HFF-Myc (cell line): Measurements from ENCODE around the gene ECT2L.

ENCODE experiments used
- DNase-seq: peaks from one replicate; pipeline ENCODE4 v3.0.0-alpha.2; 2011; ENCODE audit warnings: low read depth; ENCODE audit errors: extremely low read depth
- H3K4me3 ChIP-seq: replicated peaks from 2 replicates; pipeline ENCODE4 v1.5.1; 2011; ENCODE audit warnings: low read depth, mild to moderate bottlenecking, control low read depth, low read length
- TF ChIP-seq, protein P1 (sequence below): IDR thresholded peaks from 2 replicates; pipeline ENCODE4 v1.5.1; 2012; ENCODE audit warnings: mild to moderate bottlenecking, low read depth, low read length, control low read depth; ENCODE audit errors: missing control alignments

Gene ECT2L

DNA sequence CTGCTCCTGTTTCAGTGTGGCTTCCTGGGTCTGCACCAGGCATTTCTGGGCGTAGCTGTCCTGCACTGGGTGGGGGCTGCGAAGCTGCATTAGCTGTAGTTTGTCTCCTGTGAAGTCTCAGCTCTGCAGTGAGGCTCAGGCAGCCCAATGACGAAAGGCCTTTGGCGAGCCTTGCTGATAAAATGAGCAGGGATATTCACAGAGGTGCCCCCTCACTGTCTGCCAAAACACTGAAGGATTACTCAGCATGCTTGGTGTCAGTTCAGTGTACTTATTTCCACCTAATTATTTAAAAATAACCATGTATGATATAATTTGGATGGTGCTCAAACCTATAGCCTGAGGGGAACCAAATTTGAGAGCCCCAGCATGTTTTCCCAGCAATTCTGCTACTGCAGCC lies 73.5 kb downstream of the ECT2L start:
- no peak overlapping the region for H3K4me3 ChIP-seq
- no peak for DNase-seq
- TF ChIP-seq, protein P1, sequence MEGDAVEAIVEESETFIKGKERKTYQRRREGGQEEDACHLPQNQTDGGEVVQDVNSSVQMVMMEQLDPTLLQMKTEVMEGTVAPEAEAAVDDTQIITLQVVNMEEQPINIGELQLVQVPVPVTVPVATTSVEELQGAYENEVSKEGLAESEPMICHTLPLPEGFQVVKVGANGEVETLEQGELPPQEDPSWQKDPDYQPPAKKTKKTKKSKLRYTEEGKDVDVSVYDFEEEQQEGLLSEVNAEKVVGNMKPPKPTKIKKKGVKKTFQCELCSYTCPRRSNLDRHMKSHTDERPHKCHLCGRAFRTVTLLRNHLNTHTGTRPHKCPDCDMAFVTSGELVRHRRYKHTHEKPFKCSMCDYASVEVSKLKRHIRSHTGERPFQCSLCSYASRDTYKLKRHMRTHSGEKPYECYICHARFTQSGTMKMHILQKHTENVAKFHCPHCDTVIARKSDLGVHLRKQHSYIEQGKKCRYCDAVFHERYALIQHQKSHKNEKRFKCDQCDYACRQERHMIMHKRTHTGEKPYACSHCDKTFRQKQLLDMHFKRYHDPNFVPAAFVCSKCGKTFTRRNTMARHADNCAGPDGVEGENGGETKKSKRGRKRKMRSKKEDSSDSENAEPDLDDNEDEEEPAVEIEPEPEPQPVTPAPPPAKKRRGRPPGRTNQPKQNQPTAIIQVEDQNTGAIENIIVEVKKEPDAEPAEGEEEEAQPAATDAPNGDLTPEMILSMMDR = no peak

DNA sequence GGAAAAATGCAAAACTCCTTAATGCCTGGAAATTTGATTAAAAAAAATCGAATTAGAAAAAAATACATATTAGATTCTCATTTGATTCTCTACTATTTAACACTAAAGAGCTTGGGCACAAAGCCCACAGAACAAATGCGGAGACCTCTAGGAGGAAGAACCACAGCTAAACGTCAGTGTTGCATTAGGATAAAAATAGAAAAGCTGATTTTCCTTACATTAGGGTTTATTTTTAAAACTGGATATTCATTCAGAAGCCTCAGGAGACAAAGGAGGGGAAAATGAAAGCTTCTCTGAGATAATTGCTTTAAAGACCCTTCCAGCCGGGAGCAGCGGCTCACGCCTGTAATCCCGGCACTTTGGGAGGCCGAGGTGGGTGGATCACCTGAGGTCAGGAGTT lies 77.3 kb downstream of the ECT2L start:
- DNase-seq = no peak
- H3K4me3 ChIP-seq = no peak overlapping the region
- TF ChIP-seq, protein P1 = no peak

DNA sequence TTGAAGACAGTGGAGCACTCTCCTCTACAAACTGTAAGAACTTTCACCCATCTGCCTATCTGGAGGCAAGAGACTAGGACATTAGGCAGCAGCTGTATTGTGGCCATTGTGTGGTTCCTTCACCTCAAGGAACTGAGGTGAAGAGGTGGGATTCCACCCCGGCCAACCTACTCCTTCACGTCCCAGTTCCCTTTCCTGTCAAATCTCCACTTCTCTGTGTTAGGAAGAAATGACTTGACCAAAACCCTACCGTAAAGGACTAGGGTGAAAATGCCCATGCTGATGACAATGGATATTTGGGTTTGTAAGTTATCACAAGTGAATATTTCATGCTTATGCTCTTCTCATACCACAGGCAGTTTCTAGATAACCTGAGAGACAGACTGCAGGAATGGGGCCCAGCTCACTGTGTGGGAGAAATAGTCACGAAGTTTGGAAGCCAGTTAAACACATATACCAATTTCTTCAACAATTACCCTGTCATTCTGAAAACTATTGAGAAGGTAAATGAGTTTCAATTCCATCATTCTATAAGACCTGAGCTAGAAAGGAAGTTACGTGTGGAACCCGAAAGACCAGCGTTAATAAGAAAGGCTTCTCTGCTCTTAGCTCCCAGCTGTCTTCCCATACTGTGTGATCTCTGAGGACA lies 86.6 kb downstream of the ECT2L start:
- no peak overlapping the region for H3K4me3 ChIP-seq
- DNase-seq = no peak
- TF ChIP-seq, protein P1 = no peak

DNA sequence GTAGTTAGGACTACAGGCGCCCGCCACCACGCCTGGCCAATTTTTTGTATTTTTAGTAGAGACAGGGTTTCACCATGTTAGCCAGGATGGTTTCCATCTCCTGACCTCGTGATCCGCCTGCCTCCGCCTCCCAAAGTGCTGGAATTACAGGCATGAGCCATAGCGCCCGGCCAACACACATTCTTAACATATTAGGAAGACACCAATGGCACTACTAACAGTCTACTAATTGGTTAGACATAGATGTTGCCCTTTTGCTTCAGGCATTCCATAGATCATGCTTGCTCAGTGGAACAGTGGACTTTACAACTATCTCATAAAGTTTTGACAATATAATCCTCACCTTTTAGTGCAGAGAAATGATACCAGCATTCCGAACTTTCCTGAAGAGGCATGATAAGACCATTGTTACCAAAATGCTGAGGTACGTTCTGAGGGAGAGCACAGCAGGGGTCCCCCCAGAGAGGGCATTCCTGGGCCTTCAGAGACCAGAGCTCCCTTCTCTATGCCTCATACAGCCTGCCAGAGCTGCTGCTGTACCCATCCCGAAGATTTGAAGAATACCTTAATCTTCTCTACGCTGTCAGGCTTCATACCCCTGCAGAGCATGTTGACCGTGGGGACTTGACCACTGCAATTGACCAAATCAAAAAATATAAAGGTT lies 89.4 kb downstream of the ECT2L start:
- TF ChIP-seq, protein P1 = no peak
- no peak for DNase-seq
- no peak overlapping the region for H3K4me3 ChIP-seq

DNA sequence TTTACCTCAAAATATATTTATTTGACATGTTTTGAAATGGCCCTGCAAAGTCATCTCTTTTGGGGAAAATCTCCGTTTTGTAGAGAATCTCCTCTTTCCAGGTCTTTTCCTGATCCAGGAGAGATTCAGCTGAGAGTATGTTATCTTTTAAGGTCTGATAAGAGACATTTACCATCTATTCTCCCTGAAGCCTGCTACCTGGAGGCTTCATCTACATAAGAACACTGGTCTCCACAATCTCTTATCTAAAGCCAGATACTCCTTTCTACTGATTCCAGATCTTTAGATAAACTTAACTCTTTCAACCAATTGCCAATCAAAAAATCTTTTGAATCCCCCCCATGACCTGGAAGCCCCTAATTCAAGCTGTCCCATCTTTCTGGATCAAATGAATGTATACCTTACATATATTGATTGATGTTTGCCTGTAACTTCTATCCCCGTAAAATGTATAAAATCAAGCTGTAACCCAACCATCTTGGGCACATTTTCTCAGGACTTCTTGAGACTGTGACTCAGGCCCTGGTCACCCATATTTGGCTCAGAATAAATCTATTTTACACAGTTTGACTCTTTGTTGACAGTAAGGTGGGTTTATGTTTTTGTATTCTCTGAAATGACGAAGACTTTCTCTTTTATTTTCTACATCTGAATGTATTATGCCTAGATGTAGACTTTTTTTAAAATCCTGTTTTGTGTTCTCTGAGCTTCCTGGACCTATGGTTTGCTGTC lies 95.5 kb downstream of the ECT2L start:
- TF ChIP-seq, protein P1 = no peak
- DNase-seq = no peak
- H3K4me3 ChIP-seq = no peak overlapping the region

DNA sequence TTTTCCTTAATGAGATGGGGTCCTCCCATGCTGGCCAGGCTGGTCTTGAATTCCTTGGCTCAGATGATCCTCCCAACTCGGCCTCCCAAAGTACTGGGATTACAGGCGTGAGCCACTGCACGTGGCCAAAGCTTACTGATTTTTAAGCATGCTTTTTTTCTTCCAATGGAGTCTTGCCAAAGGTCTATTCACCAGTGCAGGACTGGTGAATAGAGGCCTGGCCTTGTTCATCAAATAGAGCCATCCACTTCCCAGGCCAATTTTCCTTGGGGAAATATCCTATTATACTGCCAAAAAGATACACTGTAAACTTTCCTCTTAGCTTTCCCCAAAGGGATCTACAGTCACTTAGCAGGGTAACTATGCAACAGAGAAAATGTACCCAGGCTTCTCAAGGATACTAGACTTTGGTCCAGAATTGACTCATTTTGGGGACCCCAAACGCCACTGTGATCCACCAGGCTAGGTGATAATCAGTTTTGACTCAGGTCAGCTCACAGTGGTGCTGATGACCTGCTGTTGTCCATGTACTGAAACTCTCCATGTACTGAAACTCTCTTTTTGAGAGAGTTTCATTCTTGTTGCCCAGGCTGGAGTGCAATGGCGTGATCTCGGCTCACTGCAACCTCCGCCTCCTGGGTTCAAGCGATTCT lies 100.3 kb downstream of the ECT2L start:
- no peak for DNase-seq
- TF ChIP-seq, protein P1 = no peak
- no peak overlapping the region for H3K4me3 ChIP-seq
